Mesodermal cell (in vitro differentiated cells): ENCODE data around the gene PTPRC.

Source experiments
- H3K27ac ChIP-seq: 2 replicates; pipeline ENCODE4 v1.7.0; 2013; ENCODE audit warnings: mild to moderate bottlenecking, low read depth, low read length, moderate library complexity; ENCODE audit not compliant: severe bottlenecking
- H3K36me3 ChIP-seq: 2 replicates; pipeline ENCODE4 v1.7.1; 2013; ENCODE audit warnings: mild to moderate bottlenecking, low read length, moderate library complexity; ENCODE audit not compliant: control insufficient read depth, insufficient read depth
- H3K4me1 ChIP-seq: one replicate; pipeline ENCODE4 v1.7.1; 2013; ENCODE audit warnings: mild to moderate bottlenecking, low read length; ENCODE audit not compliant: insufficient read depth, control insufficient read depth, poor library complexity, severe bottlenecking
- H3K4me3 ChIP-seq: 2 replicates; pipeline ENCODE4 v1.7.0; 2013; ENCODE audit warnings: low read length, control low read depth, mild to moderate bottlenecking; ENCODE audit not compliant: insufficient read depth, poor library complexity, severe bottlenecking; ENCODE audit errors: extremely low read depth
- H3K9me3 ChIP-seq: 2 replicates; pipeline ENCODE4 v1.7.1; 2013; ENCODE audit warnings: mild to moderate bottlenecking, low read length, moderate library complexity; ENCODE audit not compliant: control insufficient read depth
- WGBS, 2 experiments: methylation state at CpG; one replicate each; pipeline ENCODE4 v1.1.5; 2013; ENCODE audit warnings: missing lambda C conversion rate in 2 of 2; ENCODE audit not compliant: insufficient coverage in 2 of 2; 5-methylcytosine and 5-hydroxymethylcytosine counted together

PTPRC gene

GRCh38 chr1:198755715-198756114, 116.9 kb downstream of the PTPRC start:
- WGBS, 2 experiments = 83% methylated on average over 1 of the region's 2 CpGs; no CpG with 5 or more reads in 1 of the 2 experiments
- H3K36me3 ChIP-seq = no peaks in the 10 kb centered on the region

GRCh38 chr1:198756470-198756869, 117.6 kb downstream of the PTPRC start:
- H3K9me3 ChIP-seq = no peaks in the 10 kb centered on the region
- H3K27ac ChIP-seq = no peak overlapping the region
- H3K36me3 ChIP-seq = no peaks in the 10 kb centered on the region
- H3K4me1 ChIP-seq = no peaks in the 10 kb centered on the region
- no peak overlapping the region for H3K4me3 ChIP-seq

More at GRCh38 chr1:198755715-198756114, 116.9 kb downstream of the PTPRC start:
- no peak overlapping the region for H3K27ac ChIP-seq
- no peaks in the 10 kb centered on the region for H3K4me1 ChIP-seq
- H3K4me3 ChIP-seq = no peak overlapping the region
- no peaks in the 10 kb centered on the region for H3K9me3 ChIP-seq

- 90% methylated on average over 2 of the region's 4 CpGs; no CpG with 5 or more reads in 1 of the 2 experiments for WGBS, 2 experiments
- H3K4me1 ChIP-seq = no peaks in the 10 kb centered on the region
These were observed 123.2 kb downstream of the PTPRC start for GRCh38 chr1:198761859-198762616.

GRCh38 chr1:198763298-198763714, 124.5 kb downstream of the PTPRC start:
- no peak overlapping the region for H3K4me3 ChIP-seq
- no peaks in the 10 kb centered on the region for H3K36me3 ChIP-seq
- 75% methylated on average over 1 of the region's 1 CpG; no CpG with 5 or more reads in 1 of the 2 experiments for WGBS, 2 experiments
- H3K9me3 ChIP-seq = no peaks in the 10 kb centered on the region
- H3K27ac ChIP-seq = no peak overlapping the region
- no peaks in the 10 kb centered on the region for H3K4me1 ChIP-seq

More at GRCh38 chr1:198761859-198762616, 123.2 kb downstream of the PTPRC start:
- H3K27ac ChIP-seq = no peak overlapping the region
- H3K36me3 ChIP-seq = no peaks in the 10 kb centered on the region
- no peak overlapping the region for H3K4me3 ChIP-seq
- H3K9me3 ChIP-seq = no peaks in the 10 kb centered on the region

- no CpG with 5 or more reads among the region's 2 CpGs for WGBS, 2 experiments
These were observed 125.9 kb downstream of the PTPRC start for GRCh38 chr1:198764748-198765147.

GRCh38 chr1:198765416-198765815, 126.6 kb downstream of the PTPRC start:
- no peaks in the 10 kb centered on the region for H3K9me3 ChIP-seq
- H3K4me1 ChIP-seq = no peaks in the 10 kb centered on the region
- no peaks in the 10 kb centered on the region for H3K36me3 ChIP-seq
- H3K4me3 ChIP-seq = no peak overlapping the region
- H3K27ac ChIP-seq = no peak overlapping the region

More at GRCh38 chr1:198764748-198765147, 125.9 kb downstream of the PTPRC start:
- Histone ChIP-seq H3K9me3 (no peaks in the 10 kb centered on the region), H3K27ac (no peak overlapping the region), H3K36me3 (no peaks in the 10 kb centered on the region), H3K4me3 (no peak overlapping the region), H3K4me1 (no peaks in the 10 kb centered on the region)

GRCh38 chr1:198771563-198772153, 132.8 kb downstream of the PTPRC start:
- Histone ChIP-seq H3K27ac (no peak overlapping the region), H3K36me3 (no peaks in the 10 kb centered on the region), H3K9me3 (no peaks in the 10 kb centered on the region), H3K4me3 (no peak overlapping the region), H3K4me1 (peaks cover 10% of the 10 kb centered on the region)
- 52 to 80% methylated on average over 1 to 3 of the region's 3 CpGs for WGBS, 2 experiments

GRCh38 chr1:198772626-198773025, 133.8 kb downstream of the PTPRC start:
- Histone ChIP-seq H3K9me3 (no peaks in the 10 kb centered on the region), H3K4me1 (peaks cover 19% of the 10 kb centered on the region), H3K36me3 (no peaks in the 10 kb centered on the region), H3K27ac (no peak overlapping the region), H3K4me3 (no peak overlapping the region)

GRCh38 chr1:198773030-198773429, 134.2 kb downstream of the PTPRC start:
- Histone ChIP-seq H3K27ac (no peak overlapping the region), H3K36me3 (no peaks in the 10 kb centered on the region), H3K4me1 (peaks cover 23% of the 10 kb centered on the region), H3K4me3 (no peak overlapping the region), H3K9me3 (no peaks in the 10 kb centered on the region)
- WGBS, 2 experiments = no CpG with 5 or more reads among the region's 1 CpG

GRCh38 chr1:198773523-198773922, 134.7 kb downstream of the PTPRC start:
- Histone ChIP-seq H3K27ac (no peak overlapping the region), H3K4me3 (no peak overlapping the region), H3K36me3 (no peaks in the 10 kb centered on the region), H3K4me1 (peaks cover 25% of the 10 kb centered on the region), H3K9me3 (no peaks in the 10 kb centered on the region)
- 93 to 100% methylated on average over 3 of the region's 3 CpGs for WGBS, 2 experiments

GRCh38 chr1:198774421-198774820, 135.6 kb downstream of the PTPRC start:
- Histone ChIP-seq H3K36me3 (no peaks in the 10 kb centered on the region), H3K27ac (no peak overlapping the region), H3K4me3 (no peak overlapping the region), H3K4me1 (peaks cover 25% of the 10 kb centered on the region), H3K9me3 (no peaks in the 10 kb centered on the region)
- WGBS, 2 experiments = 75 to 78% methylated on average over 1 of the region's 2 CpGs
